NOMO-1 treated with dmso at 0.1 percent for 144 hours (cell line): ENCODE data around the gene NTN5.

Source experiments
- DNase-seq: peaks from one replicate; lab custom pipeline; 2025; ENCODE audit not compliant: unreplicated experiment; lab: John Stamatoyannopoulos, UW

Gene NTN5

DNA sequence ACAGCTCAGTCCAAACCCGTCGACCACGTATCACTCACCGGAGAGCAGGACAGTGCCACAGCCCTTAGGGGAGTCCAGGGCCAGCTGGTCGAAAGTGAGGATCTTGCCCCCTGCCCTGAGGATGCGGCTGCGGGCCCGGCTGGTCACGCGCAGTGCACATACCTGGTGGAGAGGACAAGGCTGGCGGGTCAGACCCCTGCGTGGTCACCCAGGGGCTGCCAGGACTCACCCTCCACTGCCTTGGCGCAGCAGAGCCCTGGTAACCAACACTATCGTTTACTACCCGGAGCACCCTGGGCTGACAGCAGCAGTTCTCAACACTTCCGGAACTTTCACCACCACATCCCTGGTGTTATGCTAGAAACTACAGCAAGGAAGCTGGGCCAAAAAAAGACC lies 56.8 kb downstream of the NTN5 start:
- DNase-seq, result no peak

DNA sequence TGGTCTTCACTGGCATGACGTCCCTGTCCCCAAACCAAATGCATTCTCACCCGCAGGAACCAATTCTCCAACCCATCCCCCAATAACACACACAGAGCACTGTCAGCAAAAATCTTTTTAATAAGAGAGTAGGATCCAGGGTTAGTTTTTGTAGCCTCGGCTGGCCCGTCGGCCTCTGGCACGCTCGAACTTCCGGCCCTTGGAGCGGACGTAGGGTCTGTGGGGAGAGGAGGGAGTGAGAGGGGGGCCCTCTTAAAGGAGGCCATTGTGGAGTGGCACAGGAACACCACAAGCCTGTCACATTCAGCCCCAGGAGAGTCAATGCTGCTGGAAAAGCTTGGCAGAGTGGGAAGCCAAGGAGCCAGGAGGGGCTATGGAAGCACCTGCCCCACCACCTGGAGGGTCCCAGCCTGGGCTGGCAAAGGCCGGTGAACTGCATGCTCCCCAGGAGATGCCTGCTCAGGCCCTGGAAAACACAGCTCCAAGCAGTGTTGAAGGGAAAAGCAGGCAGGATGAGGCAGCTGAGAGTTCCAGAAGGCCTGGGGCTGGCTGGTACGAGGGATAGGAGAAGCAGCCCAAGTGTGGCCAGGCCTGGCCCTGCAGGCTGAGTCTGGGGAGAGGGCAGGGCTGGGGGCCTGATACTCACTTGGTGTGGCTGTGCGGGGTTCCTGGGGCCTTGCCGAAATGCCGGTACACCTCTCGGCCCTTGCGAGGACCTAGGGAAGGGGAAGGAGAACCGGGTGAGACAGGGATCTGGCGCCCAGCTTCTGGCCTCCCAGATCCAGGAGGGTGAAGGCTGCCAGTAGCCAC lies 57.4 kb downstream of the NTN5 start:
- no peak for DNase-seq

DNA sequence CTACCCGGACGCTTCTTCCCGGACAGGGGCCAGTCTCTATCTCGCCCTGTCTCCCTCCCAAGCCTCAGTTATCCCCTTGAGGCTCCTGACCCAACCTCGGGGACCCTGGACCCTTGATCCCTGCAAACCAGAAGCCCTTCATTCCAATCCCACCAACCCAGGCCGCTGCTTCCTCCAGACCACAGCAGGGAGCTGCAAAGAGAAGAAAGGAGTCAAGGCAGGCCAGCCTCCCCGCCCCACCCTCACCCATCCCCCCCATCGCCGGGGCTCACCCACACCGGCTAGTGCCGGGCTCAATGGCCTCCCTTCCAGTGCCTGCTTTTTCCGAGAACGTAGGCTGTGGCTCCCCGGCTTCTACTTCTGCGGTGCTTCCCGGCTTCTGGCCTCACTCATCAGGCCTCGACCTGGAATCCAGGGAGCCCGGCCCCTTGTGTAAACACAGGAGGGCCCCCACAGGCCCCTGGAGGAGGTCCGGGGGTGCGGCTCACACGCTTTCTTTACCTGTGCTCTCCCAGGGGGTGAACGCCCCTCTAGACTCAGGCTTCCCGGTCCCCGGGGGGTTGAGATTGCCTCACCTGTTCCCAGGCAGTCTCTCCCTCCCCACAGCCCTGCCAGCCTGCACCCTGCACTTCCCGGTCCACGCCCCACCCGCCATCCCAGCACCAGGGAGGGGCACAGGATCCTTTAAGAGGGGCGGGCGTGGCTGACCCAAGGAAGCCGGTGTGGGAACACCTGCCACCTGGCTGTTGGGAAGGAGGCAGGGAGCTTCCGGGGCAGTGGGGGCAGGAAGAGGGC lies 58.2 kb downstream of the NTN5 start, which contains the start of gene FAM83E:
Gene FAM83E (minus strand): TSS at position 641 of the 795 bp plus-strand sequence. CDS start 1,704 bp downstream, outside the sequence.
- no peak for DNase-seq

DNA sequence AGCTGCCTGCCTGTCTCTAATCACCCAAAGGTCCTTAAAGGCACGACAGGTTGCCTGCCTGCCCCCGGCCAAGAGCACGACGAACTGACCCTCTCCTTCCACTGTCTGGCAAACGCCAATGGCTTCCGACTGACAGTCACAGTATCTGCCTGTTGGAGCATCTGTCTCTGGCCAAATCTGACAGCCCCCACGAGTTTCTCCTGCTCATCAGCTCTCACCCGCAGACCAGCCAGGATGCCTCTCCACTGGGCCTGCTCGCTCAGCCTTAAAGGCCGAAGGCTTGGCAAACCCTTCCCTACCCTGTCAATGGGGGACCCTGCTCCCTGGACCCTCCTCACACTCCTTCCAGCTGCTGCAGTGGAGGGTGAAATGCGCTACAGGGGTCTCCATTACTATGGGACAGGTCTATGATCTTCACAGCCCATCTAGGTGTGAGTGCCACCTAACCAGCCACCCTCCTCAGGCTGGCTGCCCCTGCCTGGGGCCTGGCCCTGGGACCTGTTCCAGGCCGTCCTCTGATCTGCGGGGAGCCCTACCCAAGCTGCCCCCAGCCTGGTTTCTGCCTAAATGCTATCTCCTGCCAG lies 58.9 kb downstream of the NTN5 start:
- DNase-seq, result no peak

DNA sequence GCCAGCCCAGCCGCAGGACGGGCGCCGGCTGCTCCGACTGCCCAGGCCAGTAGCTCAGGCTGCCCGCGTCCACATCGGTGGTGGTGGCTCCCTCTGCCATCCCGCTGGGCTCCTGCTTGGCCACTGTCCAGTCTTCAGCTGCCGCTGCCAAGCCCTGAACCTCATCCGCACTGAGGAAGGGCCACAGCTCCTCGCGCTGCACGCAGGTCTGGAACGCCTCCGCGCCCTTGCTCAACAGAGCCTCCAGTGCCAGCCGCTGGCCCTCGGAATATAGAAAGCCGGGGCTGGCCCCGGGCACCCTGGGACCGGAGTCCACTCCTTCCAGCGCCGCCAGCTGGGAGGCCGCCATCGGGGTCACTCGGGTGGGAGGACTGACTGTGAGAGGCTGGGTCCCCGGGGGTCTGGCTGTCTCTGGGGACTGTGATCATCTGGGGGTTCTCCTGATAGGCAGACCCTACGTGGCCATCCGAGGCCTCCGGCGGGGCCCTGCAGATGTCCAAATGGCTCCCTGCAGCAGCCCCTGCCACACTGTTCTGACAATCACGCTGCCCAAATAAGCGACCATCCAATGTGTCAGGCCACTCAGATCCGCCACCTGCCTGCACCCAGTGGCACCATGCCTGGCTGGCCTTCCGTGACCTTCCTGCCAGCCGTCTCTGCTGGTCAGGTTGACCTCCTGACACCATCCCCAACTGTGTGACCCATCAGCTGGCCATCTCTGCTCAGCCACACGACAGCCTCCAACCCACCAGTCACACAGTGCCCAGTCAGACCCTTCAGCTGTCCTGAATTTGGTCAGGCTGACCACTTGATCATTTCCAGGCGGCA lies 59.6 kb downstream of the NTN5 start:
- DNase-seq, result no peak

DNA sequence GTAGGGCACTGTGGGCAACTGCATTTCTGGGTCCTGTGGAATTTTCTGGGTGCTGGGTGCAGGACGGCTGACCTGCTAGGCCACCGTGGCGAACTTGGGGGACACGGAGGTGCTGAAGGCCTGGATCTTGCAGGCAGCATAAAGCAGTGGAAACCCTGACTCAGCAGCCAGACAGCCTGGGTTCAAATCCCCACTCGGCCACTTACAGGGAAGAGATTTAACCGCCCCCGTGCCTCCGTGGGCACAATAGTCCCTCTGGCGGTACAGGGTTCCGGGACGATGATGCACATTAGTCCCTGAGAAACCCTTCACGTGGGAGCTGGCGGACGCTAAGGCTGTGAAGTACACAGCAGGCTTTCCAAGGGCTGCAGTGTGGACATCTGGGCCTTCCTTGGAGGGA lies 60.9 kb downstream of the NTN5 start:
- no peak for DNase-seq
